GM19193 (cell line): ENCODE results near the gene RABEP2.

Experiments
- POLR2A ChIP-seq: IDR thresholded peaks from 4 replicates; pipeline ENCODE4 v1.6.1; 2011; ENCODE audit not compliant: insufficient read depth, insufficient read length; ENCODE audit errors: extremely low read depth

Gene RABEP2

GRCh38 chr16:28863929-28864793 lies 60.9 kb downstream of the RABEP2 start:
- no peak for TF ChIP-seq POLR2A

- TF ChIP-seq POLR2A = no peak
Observed at GRCh38 chr16:28859326-28859725, 65.7 kb downstream of the RABEP2 start.

GRCh38 chr16:28858421-28858820 lies 66.6 kb downstream of the RABEP2 start:
- TF ChIP-seq POLR2A = no peak
